Measurements from ENCODE around the gene RNF166. TPM values are rescaled to one million over a fixed set of nuclear protein-coding genes. Genes with fewer than 3 reads are reported as not detected.
"Not testable (repeated sequence)": the region's sequence is repeated elsewhere in the genome, so short reads cannot be mapped to it uniquely, and the experiment has no call there.

RNF166 gene
- total RNA-seq, 1 experiment from 2014 or later, result 16.5 TPM

- Histone ChIP-seq H3K27me3 (no peaks in the 10 kb centered on the region), H3K4me3 (no peak overlapping the region), H3K36me3 (no peaks in the 10 kb centered on the region), H3K9me3 (no peaks in the 10 kb centered on the region)
- no peak for DNase-seq
Observed at GRCh38 chr16:88678224-88678979, 27.8 kb downstream of the RNF166 start.

GRCh38 chr16:88677721-88678120 is 28.5 kb downstream of the RNF166 start:
- DNase-seq, result no peak
- Histone ChIP-seq H3K27me3 (no peaks in the 10 kb centered on the region), H3K9me3 (no peaks in the 10 kb centered on the region), H3K36me3 (no peaks in the 10 kb centered on the region), H3K4me3 (no peak overlapping the region)

- Histone ChIP-seq H3K4me3 (no peak overlapping the region), H3K36me3 (no peaks in the 10 kb centered on the region), H3K27me3 (no peaks in the 10 kb centered on the region), H3K9me3 (no peaks in the 10 kb centered on the region)
- no peak for DNase-seq
Observed at GRCh38 chr16:88676502-88677242, 29.5 kb downstream of the RNF166 start.

GRCh38 chr16:88673716-88674379 is 32.4 kb downstream of the RNF166 start:
- H3K4me3 ChIP-seq, result no peak overlapping the region
- H3K9me3 ChIP-seq, result no peaks in the 10 kb centered on the region
- H3K36me3 ChIP-seq, result no peaks in the 10 kb centered on the region
- no peak for DNase-seq
- H3K27me3 ChIP-seq, result no peaks in the 10 kb centered on the region

GRCh38 chr16:88672776-88673175 is 33.4 kb downstream of the RNF166 start:
- DNase-seq, result no peak
- Histone ChIP-seq H3K4me3 (no peak overlapping the region), H3K9me3 (no peaks in the 10 kb centered on the region), H3K27me3 (no peaks in the 10 kb centered on the region), H3K36me3 (no peaks in the 10 kb centered on the region)

GRCh38 chr16:88671806-88672205 is 34.4 kb downstream of the RNF166 start:
- Histone ChIP-seq H3K36me3 (no peaks in the 10 kb centered on the region), H3K4me3 (no peak overlapping the region), H3K9me3 (no peaks in the 10 kb centered on the region), H3K27me3 (no peaks in the 10 kb centered on the region)
- DNase-seq, result no peak

GRCh38 chr16:88669980-88670379 is 36.2 kb downstream of the RNF166 start:
- no peak for DNase-seq
- H3K36me3 ChIP-seq, result no peaks in the 10 kb centered on the region
- no peak overlapping the region for H3K4me3 ChIP-seq

GRCh38 chr16:88669493-88669892 is 36.7 kb downstream of the RNF166 start:
- H3K27me3 ChIP-seq, H3K4me3 ChIP-seq, H3K9me3 ChIP-seq, H3K36me3 ChIP-seq, DNase-seq: not testable (repeated sequence)

More at GRCh38 chr16:88669980-88670379, 36.2 kb downstream of the RNF166 start:
- Histone ChIP-seq H3K9me3 (no peaks in the 10 kb centered on the region), H3K27me3 (no peaks in the 10 kb centered on the region)

GRCh38 chr16:88667461-88667860 is 38.7 kb downstream of the RNF166 start:
- Histone ChIP-seq H3K4me3 (no peak overlapping the region), H3K36me3 (no peaks in the 10 kb centered on the region), H3K27me3 (no peaks in the 10 kb centered on the region), H3K9me3 (no peaks in the 10 kb centered on the region)
- no peak for DNase-seq

GRCh38 chr16:88665570-88665969 is 40.6 kb downstream of the RNF166 start:
- Histone ChIP-seq H3K4me3 (no peak overlapping the region), H3K9me3 (no peaks in the 10 kb centered on the region), H3K36me3 (no peaks in the 10 kb centered on the region), H3K27me3 (no peaks in the 10 kb centered on the region)
- no peak for DNase-seq

GRCh38 chr16:88665148-88665547 is 41.1 kb downstream of the RNF166 start:
- no peaks in the 10 kb centered on the region for H3K27me3 ChIP-seq
- no peak for DNase-seq
- H3K4me3 ChIP-seq, result no peak overlapping the region
- no peaks in the 10 kb centered on the region for H3K36me3 ChIP-seq
- H3K9me3 ChIP-seq, result no peaks in the 10 kb centered on the region

GRCh38 chr16:88662843-88663606 is 43.2 kb downstream of the RNF166 start, which contains the start of gene MVD:
MVD (minus strand) TSS chr16:88663091; CDS start chr16:88663080, 11 bp downstream.
- peak; percentile 93 for DNase-seq
- Histone ChIP-seq H3K36me3 (no peaks in the 10 kb centered on the region), H3K4me3 (peak within 1 kb of the TSS; percentile 85), H3K27me3 (no peaks in the 10 kb centered on the region), H3K9me3 (no peaks in the 10 kb centered on the region)

- Histone ChIP-seq H3K27me3 (no peaks in the 10 kb centered on the region), H3K4me3 (peak overlapping the region; percentile 85)
- DNase-seq, result no peak
Observed at GRCh38 chr16:88662222-88662842, 43.9 kb downstream of the RNF166 start.

GRCh38 chr16:88661468-88661867 is 44.7 kb downstream of the RNF166 start:
- Histone ChIP-seq H3K36me3 (no peaks in the 10 kb centered on the region), H3K9me3 (no peaks in the 10 kb centered on the region), H3K27me3 (no peaks in the 10 kb centered on the region), H3K4me3 (no peak overlapping the region)
- no peak for DNase-seq

More at GRCh38 chr16:88662222-88662842, 43.9 kb downstream of the RNF166 start:
- H3K9me3 ChIP-seq, result no peaks in the 10 kb centered on the region
- H3K36me3 ChIP-seq, result no peaks in the 10 kb centered on the region

GRCh38 chr16:88659160-88659559 is 47.0 kb downstream of the RNF166 start:
- Histone ChIP-seq H3K36me3 (no peaks in the 10 kb centered on the region), H3K9me3 (no peaks in the 10 kb centered on the region), H3K27me3 (no peaks in the 10 kb centered on the region), H3K4me3 (no peak overlapping the region)
- no peak for DNase-seq

- no peaks in the 10 kb centered on the region for H3K36me3 ChIP-seq
- no peak overlapping the region for H3K4me3 ChIP-seq
- no peak for DNase-seq
- no peaks in the 10 kb centered on the region for H3K9me3 ChIP-seq
- H3K27me3 ChIP-seq, result no peaks in the 10 kb centered on the region
Observed at GRCh38 chr16:88658714-88659113, 47.5 kb downstream of the RNF166 start.

Measured in MG63 (cell line).